HepG2 (cell line): Measurements from ENCODE around the gene ZFP64. TPM values are rescaled to one million over a fixed set of nuclear protein-coding genes. Genes with fewer than 3 reads are reported as not detected.

Experiments used
- ATAC-seq: fragments of 200-7000 bp; cut with Tn5 transposase; 3 replicates; pipeline ENCODE4 v1.9.1; 2020; ENCODE audit warnings: mild to moderate bottlenecking, moderate library complexity
- BruUV-seq: library from RNA; stranded (reverse); fragments of 400-500 nt; replicated peaks from 2 replicates; lab custom pipeline; 2021; lab: Mats Ljungman, UMichigan
- CTCF ChIA-PET: fragments of 300-600 bp; formaldehyde crosslinking; extraction: SDS; loops from one replicate; lab custom pipeline; 2021; ENCODE audit warnings: low total read pairs, inconsistent platforms, low intra/inter-chr PET ratio; lab: Yijun Ruan, JAX
- POLR2A ChIA-PET: fragments of 350-600 bp; sonication (Branson Sonifier 250); formaldehyde crosslinking; loops from one replicate; lab custom pipeline; 2020; ENCODE audit warnings: antibody characterized with exemption, inconsistent platforms; lab: Yijun Ruan, JAX
- DNase-seq: peaks from one replicate; pipeline ENCODE4 v3.0.0-alpha.2; 2015; ENCODE audit warnings: low spot score
- FAIRE-seq: peaks from 3 replicates; lab custom pipeline; 2011; peaks lifted over from hg19 to GRCh38; lab: Jason Lieb, UNC
- H2AFZ ChIP-seq: one replicate; pipeline ENCODE4 v1.6.1; 2011; ENCODE audit warnings: low read length, inconsistent platforms
- H3K27ac ChIP-seq: fragments of 300-600 bp; 3 replicates; pipeline ENCODE4 v1.8.0; 2011; ENCODE audit warnings: mixed run types, mild to moderate bottlenecking, mixed read lengths, low read length, inconsistent platforms; ENCODE audit not compliant: insufficient read depth; ENCODE audit errors: extremely low read length
- H3K27me3 ChIP-seq, 2 experiments: fragments of 200-600 bp in 1 of 2; 2 replicates in 1 of 2; 3 replicates in 1 of 2; pipeline versions ENCODE4 v1.6.0 to v1.8.0; 2011; ENCODE audit warnings: low read length in 2 of 2, mild to moderate bottlenecking in 2 of 2, moderate library complexity in 2 of 2, inconsistent platforms in 1 of 2; ENCODE audit not compliant: insufficient read depth in 2 of 2, control insufficient read depth in 1 of 2
- H3K36me3 ChIP-seq, 2 experiments: fragments of 200-600 bp in 1 of 2; replicated peaks in 1 of 2; 2 replicates in 1 of 2; 3 replicates in 1 of 2; pipeline versions ENCODE4 v1.5.1 to v1.8.0; 2011; ENCODE audit warnings: low read length in 2 of 2, inconsistent platforms in 1 of 2; ENCODE audit not compliant: insufficient read depth in 2 of 2, control insufficient read depth in 1 of 2
- H3K4me1 ChIP-seq: 2 replicates; pipeline ENCODE4 v1.5.1; 2012; ENCODE audit warnings: low read length, inconsistent platforms; ENCODE audit not compliant: insufficient read depth
- H3K4me2 ChIP-seq: 2 replicates; pipeline ENCODE4 v1.6.0; 2011; ENCODE audit warnings: low read depth, low read length, inconsistent platforms
- H3K4me3 ChIP-seq, 3 experiments: fragments of 200-600 bp in 1 of 3; sonication (generic), shearing (Covaris generic) in 1 of 3; replicated peaks in 1 of 3; 2 replicates each; pipeline ENCODE4 v1.5.1; 2011 to 2016; ENCODE audit warnings: low read length in 3 of 3, inconsistent platforms in 2 of 3, low read depth in 2 of 3, mild to moderate bottlenecking in 2 of 3, control low read depth in 1 of 3, mixed read lengths in 1 of 3; ENCODE audit not compliant: insufficient read depth in 1 of 3
- H3K79me2 ChIP-seq: one replicate; pipeline ENCODE4 v1.6.1; 2011; ENCODE audit warnings: low read length, inconsistent platforms; ENCODE audit not compliant: insufficient read depth
- H3K9ac ChIP-seq: 2 replicates; pipeline ENCODE4 v1.6.0; 2011; ENCODE audit warnings: mild to moderate bottlenecking, low read depth, low read length, inconsistent platforms; ENCODE audit not compliant: insufficient read depth
- H3K9me3 ChIP-seq: 2 replicates; pipeline ENCODE4 v1.5.1; 2012; ENCODE audit warnings: mild to moderate bottlenecking, low read length
- H4K20me1 ChIP-seq: 2 replicates; pipeline ENCODE4 v1.6.0; 2011; ENCODE audit warnings: inconsistent platforms, mild to moderate bottlenecking, low read length, moderate library complexity; ENCODE audit not compliant: insufficient read depth
- HBP1 ChIP-seq: IDR thresholded peaks from 2 replicates; pipeline ENCODE4 v1.6.1; 2016; ENCODE audit warnings: low read depth, control low read depth
- MEF2D ChIP-seq: sonication (generic); formaldehyde crosslinking; IDR thresholded peaks from 2 replicates; pipeline ENCODE4 v1.5.1; 2020; ENCODE audit warnings: mild to moderate bottlenecking, missing genetic modification reagents
- ZNF20 ChIP-seq: sonication (generic); formaldehyde crosslinking; IDR thresholded peaks from 2 replicates; pipeline ENCODE4 v1.4.0; 2020; ENCODE audit warnings: mild to moderate bottlenecking, moderate library complexity, missing genetic modification reagents
- ZNF256 ChIP-seq: sonication (generic); formaldehyde crosslinking; conservative IDR thresholded peaks from 2 replicates; pipeline ENCODE4 v1.4.0; 2020; ENCODE audit warnings: missing genetic modification reagents
- ZNF614 ChIP-seq: IDR thresholded peaks from 2 replicates; pipeline ENCODE4 v1.6.1; 2018; ENCODE audit warnings: missing biosample characterization, missing genetic modification reagents, inconsistent platforms, borderline replicate concordance
- ZNF629 ChIP-seq: sonication (generic); formaldehyde crosslinking; conservative IDR thresholded peaks from 2 replicates; pipeline ENCODE4 v1.5.0; 2020; ENCODE audit warnings: missing genetic modification reagents
- WGBS: methylation state at CpG from one replicate; pipeline ENCODE4 v1.1.6; 2017; ENCODE audit warnings: low lambda C conversion rate; 5-methylcytosine and 5-hydroxymethylcytosine counted together
- in situ Hi-C: cut with HindIII; loops from 2 replicates; pipeline ENCODE4 v1.10.0; 2017; ENCODE audit warnings: low pct_unique_long_range_greater_than_20kb; ENCODE audit not compliant: extremely low pct_ligation_motif_present
- intact Hi-C: fragments of 100-400 bp; cut with micrococcal nuclease; formaldehyde crosslinking; loops from one replicate; pipeline ENCODE4 v1.10.0; 2022; ENCODE audit not compliant: unreplicated experiment
- polyA plus RNA-seq, 8 experiments: library from polyadenylated mRNA; depleted of rRNA in 3 of 8; stranded (reverse) in 7 of 8; unstranded in 1 of 8; fragments of >200 nt; fragmentation: Illumina TruSeq in 4 of 8; extraction: Trizol in 4 of 8; gene quantifications; 2 replicates each; pipeline versions ENCODE4 v1.2.1 to v1.2.3, GENCODE V29; 2011 to 2016; ENCODE audit warnings: low read depth in 4 of 8, missing spikeins in 1 of 8, mixed read lengths in 1 of 8; ENCODE audit not compliant: insufficient read depth in 1 of 8
- total RNA-seq, 5 experiments: library from RNA; depleted of rRNA; stranded (reverse); fragments of >200 nt; fragmentation: Illumina TruSeq; extraction: Trizol; gene quantifications; 2 replicates each; pipeline ENCODE4 v1.2.3, GENCODE V29; 2016; ENCODE audit warnings: low read depth in 1 of 5

Gene ZFP64
- total and polyA plus RNA-seq, 2 of the 13 experiments (the other 11 are each of a cell fraction or from before 2014, with no cell fraction given), result 12.0 to 24.3 TPM

GRCh38 chr20:52103335-52103912 is 88.2 kb downstream of the ZFP64 start:
- no peak overlapping the region for H3K27ac ChIP-seq
- no peak overlapping the region for H3K9ac ChIP-seq
- FAIRE-seq, result no peak
- H3K4me2 ChIP-seq, result no peak overlapping the region
- intact Hi-C loops (no loop called here), in situ Hi-C loops (no loop called here)
- TF ChIP-seq HBP1 (no peak), MEF2D (CRISPR knock-in tag) (no peak), ZNF256 (CRISPR knock-in tag) (no peak), ZNF614 (CRISPR knock-in tag) (no peak)
- H3K9me3 ChIP-seq, result no peaks in the 10 kb centered on the region
- POLR2A ChIA-PET, result no interaction called here
- 70% methylated on average over 23 of the region's 23 CpGs for WGBS
- no peak overlapping the region for H3K4me3 ChIP-seq
- no peaks in the 10 kb centered on the region for H3K36me3 ChIP-seq
- BruUV-seq, result no TSS peak
- H2AFZ ChIP-seq, result no peak overlapping the region
- no peaks in the 10 kb centered on the region for H3K27me3 ChIP-seq
- no peak for DNase-seq
- CTCF ChIA-PET, result no interaction called here
- no peak; the same call in 2 of the 3 replicates for ATAC-seq
- no peaks in the 10 kb centered on the region for H3K79me2 ChIP-seq
- no peaks in the 10 kb centered on the region for H4K20me1 ChIP-seq
- H3K4me1 ChIP-seq, result no peaks in the 10 kb centered on the region

- ATAC-seq (no peak), DNase-seq (no peak), FAIRE-seq (no peak)
- POLR2A ChIA-PET, result no interaction called here
- CTCF ChIA-PET, result no interaction called here
- Histone ChIP-seq H3K27ac (no peak overlapping the region), H3K9me3 (no peaks in the 10 kb centered on the region), H3K4me2 (no peak overlapping the region), H4K20me1 (no peaks in the 10 kb centered on the region), H2AFZ (no peak overlapping the region), H3K4me3 (no peak overlapping the region), H3K4me1 (no peaks in the 10 kb centered on the region), H3K9ac (no peak overlapping the region), H3K36me3 (no peaks in the 10 kb centered on the region), H3K27me3 (no peaks in the 10 kb centered on the region), H3K79me2 (no peaks in the 10 kb centered on the region)
- intact Hi-C loops, result no loop called here
- 52% methylated on average over 4 of the region's 4 CpGs for WGBS
- in situ Hi-C loops, result no loop called here
- no TSS peak for BruUV-seq
- TF ChIP-seq ZNF629 (peak; percentile 91), ZNF20 (no peak)
Observed at GRCh38 chr20:52102559-52102958, 89.0 kb downstream of the ZFP64 start.
